Endothelial cell (in vitro differentiated cells): ENCODE measurements around the gene CCNG2. TPM values are rescaled to one million over a fixed set of nuclear protein-coding genes. Genes with fewer than 3 reads are reported as not detected.

Source experiments
- DNase-seq: peaks from one replicate; pipeline ENCODE4 v3.0.0; 2021; ENCODE audit warnings: low spot score
- H3K27ac Mint-ChIP-seq: one replicate; pipeline ENCODE4 v1.8.0; 2021; ENCODE audit warnings: mixed read lengths, inconsistent platforms; ENCODE audit not compliant: unreplicated experiment
- H3K27me3 Mint-ChIP-seq: one replicate; pipeline ENCODE4 v1.8.0; 2021; ENCODE audit warnings: mild to moderate bottlenecking, moderate library complexity, mixed read lengths, inconsistent platforms; ENCODE audit not compliant: unreplicated experiment
- H3K36me3 Mint-ChIP-seq: one replicate; pipeline ENCODE4 v1.8.0; 2021; ENCODE audit warnings: mild to moderate bottlenecking, low read depth, mixed read lengths, inconsistent platforms; ENCODE audit not compliant: unreplicated experiment
- H3K4me1 Mint-ChIP-seq: one replicate; pipeline ENCODE4 v1.8.0; 2021; ENCODE audit warnings: mild to moderate bottlenecking, mixed read lengths, inconsistent platforms; ENCODE audit not compliant: unreplicated experiment
- H3K4me3 Mint-ChIP-seq: one replicate; pipeline ENCODE4 v1.8.0; 2021; ENCODE audit warnings: mild to moderate bottlenecking, mixed read lengths, inconsistent platforms; ENCODE audit not compliant: unreplicated experiment
- H3K9me3 Mint-ChIP-seq: one replicate; pipeline ENCODE4 v1.8.0; 2021; ENCODE audit warnings: mixed read lengths, inconsistent platforms; ENCODE audit not compliant: unreplicated experiment
- CTCF ChIP-seq: fragments of 200-600 bp; sonication (generic); IDR thresholded peaks from one replicate; pipeline ENCODE4 v1.5.0; 2021; ENCODE audit warnings: antibody characterized with exemption; ENCODE audit not compliant: unreplicated experiment
- total RNA-seq: library from RNA; stranded (reverse); fragmentation: NEBNext Ultra II Directional; extraction: Animal tissue kit (Norgen Biotek cat#: 25700); gene quantifications from one replicate; pipeline ENCODE4 v1.2.1, GENCODE V29; 2021; ENCODE audit not compliant: unreplicated experiment

Gene CCNG2
- total RNA-seq, 1 donor from 2014 or later = 67.0 TPM

DNA sequence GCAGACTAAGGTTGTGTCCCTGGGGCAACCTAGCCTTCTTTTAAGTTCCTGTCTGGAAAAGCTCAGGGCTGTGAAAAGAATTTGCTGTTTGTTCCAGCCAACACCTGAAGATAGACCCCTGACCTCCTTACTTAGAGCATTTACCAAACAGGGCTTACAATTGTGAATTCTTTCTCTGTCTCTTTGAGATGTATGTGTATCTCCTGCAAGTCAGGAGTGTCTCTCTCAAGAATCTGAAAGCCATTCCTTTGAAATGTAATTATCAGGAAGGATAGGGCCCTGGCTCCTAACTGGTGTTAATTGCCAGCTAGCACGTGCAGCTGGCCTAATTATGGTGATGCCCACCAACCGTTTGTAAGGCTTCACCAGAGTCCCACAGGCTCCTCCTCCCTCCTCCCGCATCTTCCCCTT is 18.2 kb downstream of the CCNG2 start:
- Mint-ChIP-seq H3K4me1 (peaks cover 2% of the 10 kb centered on the region), H3K4me3 (no peak overlapping the region), H3K9me3 (no peaks in the 10 kb centered on the region), H3K27me3 (no peaks in the 10 kb centered on the region), H3K36me3 (peaks cover 9% of the 10 kb centered on the region), H3K27ac (no peak overlapping the region)
- DNase-seq = no peak
- no peak for TF ChIP-seq CTCF

DNA sequence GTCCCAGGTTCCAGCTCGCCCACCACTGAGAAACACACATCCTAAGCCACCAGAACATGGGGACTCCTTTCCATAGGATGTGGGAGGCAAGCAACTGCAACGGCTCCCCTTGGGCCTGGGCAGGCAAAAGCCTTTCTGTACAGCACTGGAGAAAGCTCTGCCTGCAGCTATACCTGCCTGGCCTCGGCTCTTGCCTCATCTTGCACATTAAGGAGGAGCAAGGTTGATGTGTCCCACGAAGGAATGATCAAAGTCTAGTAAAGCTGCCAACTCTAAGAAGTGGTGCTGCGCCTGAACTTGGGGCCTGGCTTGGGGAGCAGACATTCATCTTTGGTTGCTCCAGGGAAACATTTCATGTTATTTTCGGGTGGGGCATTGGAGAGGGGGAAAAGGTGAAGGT is 19.6 kb downstream of the CCNG2 start:
- peaks cover 2% of the 10 kb centered on the region for H3K4me1 Mint-ChIP-seq
- H3K4me3 Mint-ChIP-seq = no peak overlapping the region

DNA sequence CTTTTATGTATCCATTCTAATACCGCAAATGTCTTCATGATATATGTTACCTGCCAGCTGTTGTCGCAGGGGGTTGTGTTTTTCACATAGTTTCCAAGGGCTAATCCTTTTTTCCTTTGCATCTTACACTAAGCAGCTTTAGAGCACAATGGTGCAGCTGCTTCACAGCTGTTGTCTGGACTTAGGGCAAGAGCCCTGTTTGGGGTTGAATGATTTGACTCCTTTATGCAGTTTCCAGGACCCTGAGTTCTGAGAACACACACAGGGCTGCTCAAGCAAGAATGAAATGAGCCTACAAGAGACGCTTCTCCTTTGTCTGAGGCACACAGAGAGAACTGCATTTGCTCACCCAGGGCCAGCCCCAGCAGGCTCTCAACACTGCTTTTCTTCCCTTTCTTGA is 20.2 kb downstream of the CCNG2 start:
- DNase-seq = no peak
- Mint-ChIP-seq H3K4me3 (no peak overlapping the region), H3K27ac (no peak overlapping the region), H3K4me1 (peaks cover 2% of the 10 kb centered on the region), H3K9me3 (no peaks in the 10 kb centered on the region), H3K36me3 (no peaks in the 10 kb centered on the region), H3K27me3 (no peaks in the 10 kb centered on the region)
- no peak for TF ChIP-seq CTCF

More for the DNA sequence above, 19.6 kb downstream of the CCNG2 start:
- Mint-ChIP-seq H3K36me3 (no peaks in the 10 kb centered on the region), H3K9me3 (no peaks in the 10 kb centered on the region), H3K27me3 (no peaks in the 10 kb centered on the region), H3K27ac (no peak overlapping the region)
- DNase-seq = no peak
- TF ChIP-seq CTCF = no peak

- Mint-ChIP-seq H3K4me3 (no peak overlapping the region), H3K27me3 (no peaks in the 10 kb centered on the region), H3K36me3 (no peaks in the 10 kb centered on the region), H3K9me3 (no peaks in the 10 kb centered on the region), H3K27ac (no peak overlapping the region), H3K4me1 (peaks cover 2% of the 10 kb centered on the region)
- no peak for TF ChIP-seq CTCF
- no peak for DNase-seq
Measured at GRCh38 chr4:77178560-77178959, 21.6 kb downstream of the CCNG2 start.

DNA sequence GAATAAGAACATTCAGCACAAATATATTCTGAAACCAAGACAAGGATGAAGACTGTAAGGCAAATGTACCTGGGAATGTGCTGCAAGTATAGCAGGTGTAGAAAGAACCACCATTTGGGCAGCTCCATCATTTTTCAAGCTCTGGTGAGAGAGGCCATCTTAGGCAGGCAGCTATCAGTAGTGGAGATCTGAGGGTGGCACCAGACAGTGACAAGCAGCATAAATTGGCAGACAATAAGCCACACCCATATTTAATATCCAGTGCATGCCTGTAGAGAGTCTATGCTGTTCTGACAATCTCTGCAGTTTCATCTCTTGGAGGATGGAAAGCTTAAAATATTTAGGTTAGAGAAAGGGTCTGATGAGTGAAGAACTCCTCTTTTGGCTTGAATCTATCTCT is 22.5 kb downstream of the CCNG2 start:
- TF ChIP-seq CTCF = no peak
- no peak overlapping the region for H3K4me3 Mint-ChIP-seq
- H3K27ac Mint-ChIP-seq = no peak overlapping the region
- H3K4me1 Mint-ChIP-seq = peaks cover 7% of the 10 kb centered on the region
- no peaks in the 10 kb centered on the region for H3K9me3 Mint-ChIP-seq
- no peak for DNase-seq
- H3K27me3 Mint-ChIP-seq = no peaks in the 10 kb centered on the region
- H3K36me3 Mint-ChIP-seq = no peaks in the 10 kb centered on the region
